NCI-H446 treated with DMSO at 0.1 percent for 48 hours (cell line): ENCODE results near the gene BCL6.
"Not testable (repeated sequence)": the region's sequence is repeated elsewhere in the genome, so short reads cannot be mapped to it uniquely, and the experiment has no call there.

Source experiments
- DNase-seq: peaks from one replicate; lab custom pipeline; 2025; lab: John Stamatoyannopoulos, UW

Gene BCL6

GRCh38 chr3:187714404-187714979 lies 30.8 kb downstream of the BCL6 start:
- DNase-seq, result peak; percentile 18

GRCh38 chr3:187713504-187713903 lies 31.8 kb downstream of the BCL6 start:
- DNase-seq, result peak; percentile 8

- no peak for DNase-seq
Observed at GRCh38 chr3:187709155-187709554, 36.1 kb downstream of the BCL6 start.

- DNase-seq, result no peak
Observed at GRCh38 chr3:187708696-187709095, 36.6 kb downstream of the BCL6 start.

GRCh38 chr3:187706971-187707370 lies 38.3 kb downstream of the BCL6 start:
- no peak for DNase-seq

- DNase-seq, result no peak
Observed at GRCh38 chr3:187705164-187705563, 40.1 kb downstream of the BCL6 start.

GRCh38 chr3:187702507-187703033 lies 42.7 kb downstream of the BCL6 start, which contains the start of gene RTP2:
TSS of gene RTP2 (minus strand) at chr3:187702557. CDS start at chr3:187702128, 429 bp downstream.
- DNase-seq, result no peak

GRCh38 chr3:187700249-187700648 lies 45.0 kb downstream of the BCL6 start:
- no peak for DNase-seq

GRCh38 chr3:187698499-187699399 lies 46.5 kb downstream of the BCL6 start:
- DNase-seq, result no peak

GRCh38 chr3:187696021-187696420 lies 49.2 kb downstream of the BCL6 start:
- no peak for DNase-seq

GRCh38 chr3:187695449-187695848 lies 49.8 kb downstream of the BCL6 start:
- no peak for DNase-seq

- no peak for DNase-seq
Observed at GRCh38 chr3:187694801-187695200, 50.5 kb downstream of the BCL6 start.

- DNase-seq, result no peak
Observed at GRCh38 chr3:187693431-187693830, 51.8 kb downstream of the BCL6 start.

GRCh38 chr3:187689984-187690383 lies 55.3 kb downstream of the BCL6 start:
- DNase-seq, result no peak

- DNase-seq, result no peak
Observed at GRCh38 chr3:187686621-187687273, 58.5 kb downstream of the BCL6 start.

- no peak for DNase-seq
Observed at GRCh38 chr3:187685948-187686347, 59.3 kb downstream of the BCL6 start.

GRCh38 chr3:187684880-187685279 lies 60.4 kb downstream of the BCL6 start:
- DNase-seq, result no peak

- DNase-seq, result no peak
Observed at GRCh38 chr3:187684444-187684843, 60.8 kb downstream of the BCL6 start.

GRCh38 chr3:187681756-187682155 lies 63.5 kb downstream of the BCL6 start:
- not testable (repeated sequence) for DNase-seq

- DNase-seq, result peak; percentile 25
Observed at GRCh38 chr3:187679638-187680396, 65.5 kb downstream of the BCL6 start.

- DNase-seq, result no peak
Observed at GRCh38 chr3:187678726-187679268, 66.5 kb downstream of the BCL6 start.

- DNase-seq, result no peak
Observed at GRCh38 chr3:187677604-187678003, 67.7 kb downstream of the BCL6 start.
